Measurements from ENCODE around the gene SAMD11. TPM values are rescaled to one million over a fixed set of nuclear protein-coding genes. Genes with fewer than 3 reads are reported as not detected.
"Not testable (repeated sequence)": the region's sequence is repeated elsewhere in the genome, so short reads cannot be mapped to it uniquely, and the experiment has no call there.

The SAMD11 gene
- total and polyA plus RNA-seq, 2 of the 8 experiments (the other 6 are each of a cell fraction or from before 2014, with no cell fraction given): 0.18 to 0.30 TPM

DNA sequence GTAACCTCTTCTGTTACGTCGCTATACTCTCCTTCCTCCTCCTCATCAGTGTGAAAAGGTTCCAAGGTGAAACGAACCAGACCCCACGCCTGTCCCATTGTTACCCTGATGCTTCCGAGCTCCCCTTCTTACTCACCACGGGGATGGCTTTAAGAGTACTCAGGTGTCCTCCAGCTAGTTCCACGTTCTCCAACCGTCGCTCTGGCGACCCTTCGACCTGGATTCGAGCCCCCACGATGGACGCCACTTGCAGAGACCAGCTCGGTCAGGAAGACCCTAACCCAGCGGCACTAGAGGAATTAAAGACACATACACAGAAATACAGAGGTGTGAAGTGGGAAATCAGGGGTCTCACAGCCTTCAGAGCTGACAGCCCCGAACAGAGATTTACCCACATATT, 25.8 kb upstream of the SAMD11 start:
- not testable (repeated sequence) for H3K36me3 ChIP-seq (ENCODE audit: control insufficient read depth in 2 of 4, insufficient read depth in 4 of 4, low read length in 3 of 4); H3K27me3 ChIP-seq (replicated peaks in 1 of 4; ENCODE audit: control insufficient read depth in 3 of 4, extremely low read depth in 1 of 4, insufficient read depth in 3 of 4, low read length in 3 of 4); H2AK5ac ChIP-seq (ENCODE audit: low read depth, low read length); H2AFZ ChIP-seq (ENCODE audit: low read length); H2BK15ac ChIP-seq (ENCODE audit: low read length); H4K20me1 ChIP-seq (replicated peaks in 1 of 2; ENCODE audit: control insufficient read depth in 1 of 2, insufficient read depth in 2 of 2, low read length in 2 of 2); H3K56ac ChIP-seq (replicated peaks; ENCODE audit: insufficient read length, low read depth, low read length); H3K23ac ChIP-seq (ENCODE audit: insufficient read length); H3K4me1 ChIP-seq (replicated peaks in 1 of 4; ENCODE audit: control insufficient read depth in 3 of 4, insufficient read depth in 4 of 4, low read length in 3 of 4); H3K4me2 ChIP-seq (ENCODE audit: insufficient read depth in 1 of 2, low read depth in 2 of 2, low read length in 2 of 2); H3K4me3 ChIP-seq (ENCODE audit: extremely low read depth in 1 of 4, insufficient read depth in 2 of 4, low read depth in 3 of 4, low read length in 4 of 4); FAIRE-seq; H4K8ac ChIP-seq (ENCODE audit: extremely low read depth, insufficient read depth, low read length); DNase-seq (ENCODE audit: low read depth in 1 of 2, low spot score in 2 of 2); H2BK12ac ChIP-seq (ENCODE audit: low read depth, low read length); H3K79me1 ChIP-seq (ENCODE audit: low read depth, low read length); H4K91ac ChIP-seq (replicated peaks; ENCODE audit: insufficient read length, low read length); H3K4ac ChIP-seq (replicated peaks; ENCODE audit: insufficient read length, low read depth, low read length); H3K23me2 ChIP-seq (ENCODE audit: low read depth, low read length); H3K18ac ChIP-seq (ENCODE audit: extremely low read depth, low read length); H2BK120ac ChIP-seq (replicated peaks; ENCODE audit: low read depth, low read length); H4K5ac ChIP-seq (ENCODE audit: insufficient read length, low read depth, low read length); H3K9ac ChIP-seq (replicated peaks in 1 of 4; ENCODE audit: extremely low read depth in 1 of 4, low read depth in 3 of 4, low read length in 3 of 4); H2BK5ac ChIP-seq (ENCODE audit: low read depth, low read length); H3K79me2 ChIP-seq (ENCODE audit: control insufficient read depth in 1 of 2, insufficient read depth in 2 of 2, low read length in 2 of 2); H3K9me3 ChIP-seq (ENCODE audit: insufficient read depth in 2 of 2, low read depth in 1 of 2, low read length in 1 of 2); H3K14ac ChIP-seq (ENCODE audit: insufficient read length); H3K27ac ChIP-seq (ENCODE audit: low read depth, low read length); H2BK20ac ChIP-seq (ENCODE audit: low read length)
- ChIA-PET POLR2A (ENCODE audit: partially characterized antibody) (interaction anchor here (0.6 kb wide), 1 partner anchor 18 kb away, joined by 4 read pairs; no protein-coding TSS in a partner anchor), CTCF (ENCODE audit: partially characterized antibody) (interaction anchor here (1.0 to 1.2 kb wide), 2 partner anchors 8 to 23 kb away, joined by 3 read pairs; no protein-coding TSS in a partner anchor)
- 87% methylated on average over 17 of the region's 17 CpGs; no CpG with 5 or more reads in 1 of the 2 experiments for WGBS, 2 experiments (ENCODE audit: extremely low coverage in 1 of 2, insufficient coverage in 1 of 2, insufficient read length in 1 of 2, insufficient replicate concordance in 2 of 2, low coverage in 1 of 2, low lambda C conversion rate in 2 of 2, missing lambda C conversion rate in 1 of 2)
